Astrocyte of the spinal cord (primary cell): ENCODE measurements around the gene CCDC3.
"Not testable (repeated sequence)": the region's sequence is repeated elsewhere in the genome, so short reads cannot be mapped to it uniquely, and the experiment has no call there.

Experiments
- DNase-seq: peaks from one replicate; pipeline ENCODE4 v3.0.0; 2011; ENCODE audit warnings: low read depth, low spot score
- H3K4me3 ChIP-seq: 2 replicates; pipeline ENCODE4 v1.5.1; 2011; ENCODE audit warnings: low read depth, mild to moderate bottlenecking, low read length, moderate library complexity
- in situ Hi-C: cut with HindIII; loops from 2 replicates; pipeline ENCODE4 v1.10.0; 2017; ENCODE audit warnings: low sequenced_read_pairs
- TF ChIP-seq, protein P1 (sequence below): IDR thresholded peaks from 2 replicates; pipeline ENCODE4 v1.5.1; 2012; ENCODE audit warnings: low read depth, mild to moderate bottlenecking, low read length, inconsistent platforms

Gene CCDC3

GRCh38 chr10:12873172-12873571, 128.3 kb downstream of the CCDC3 start:
- TF ChIP-seq, protein P1, sequence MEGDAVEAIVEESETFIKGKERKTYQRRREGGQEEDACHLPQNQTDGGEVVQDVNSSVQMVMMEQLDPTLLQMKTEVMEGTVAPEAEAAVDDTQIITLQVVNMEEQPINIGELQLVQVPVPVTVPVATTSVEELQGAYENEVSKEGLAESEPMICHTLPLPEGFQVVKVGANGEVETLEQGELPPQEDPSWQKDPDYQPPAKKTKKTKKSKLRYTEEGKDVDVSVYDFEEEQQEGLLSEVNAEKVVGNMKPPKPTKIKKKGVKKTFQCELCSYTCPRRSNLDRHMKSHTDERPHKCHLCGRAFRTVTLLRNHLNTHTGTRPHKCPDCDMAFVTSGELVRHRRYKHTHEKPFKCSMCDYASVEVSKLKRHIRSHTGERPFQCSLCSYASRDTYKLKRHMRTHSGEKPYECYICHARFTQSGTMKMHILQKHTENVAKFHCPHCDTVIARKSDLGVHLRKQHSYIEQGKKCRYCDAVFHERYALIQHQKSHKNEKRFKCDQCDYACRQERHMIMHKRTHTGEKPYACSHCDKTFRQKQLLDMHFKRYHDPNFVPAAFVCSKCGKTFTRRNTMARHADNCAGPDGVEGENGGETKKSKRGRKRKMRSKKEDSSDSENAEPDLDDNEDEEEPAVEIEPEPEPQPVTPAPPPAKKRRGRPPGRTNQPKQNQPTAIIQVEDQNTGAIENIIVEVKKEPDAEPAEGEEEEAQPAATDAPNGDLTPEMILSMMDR = no peak
- in situ Hi-C loops = no loop called here

DNA sequence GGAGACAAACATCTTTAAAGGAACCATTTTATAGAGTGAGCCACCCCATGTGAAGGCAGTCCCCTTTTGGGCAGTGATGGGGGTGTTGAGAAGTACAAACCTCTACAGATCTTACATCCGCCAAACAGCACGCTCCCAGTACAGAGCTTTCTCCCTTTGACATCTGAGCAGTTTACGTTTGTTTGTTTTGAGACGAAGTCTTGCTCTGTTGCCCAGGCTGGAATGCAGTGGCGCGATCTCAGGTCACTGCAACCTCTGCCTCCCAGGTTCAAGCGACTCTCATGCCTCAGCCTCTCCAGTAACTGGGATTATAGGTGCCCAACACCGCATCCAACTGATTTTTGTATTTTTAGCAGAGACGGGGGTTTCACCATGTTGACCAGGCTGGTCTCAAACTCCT, 128.9 kb downstream of the CCDC3 start:
- TF ChIP-seq, protein P1 = no peak
- in situ Hi-C loops = no loop called here
- H3K4me3 ChIP-seq = no peak overlapping the region
- DNase-seq = no peak

More at GRCh38 chr10:12873172-12873571, 128.3 kb downstream of the CCDC3 start:
- DNase-seq = no peak
- H3K4me3 ChIP-seq = no peak overlapping the region

GRCh38 chr10:12869427-12869826, 132.1 kb downstream of the CCDC3 start:
- in situ Hi-C loops = no loop called here
- DNase-seq = no peak
- no peak overlapping the region for H3K4me3 ChIP-seq
- TF ChIP-seq, protein P1 = no peak

GRCh38 chr10:12868229-12868628, 133.3 kb downstream of the CCDC3 start:
- TF ChIP-seq, protein P1 = no peak
- no peak for DNase-seq
- in situ Hi-C loops = no loop called here
- H3K4me3 ChIP-seq = no peak overlapping the region

DNA sequence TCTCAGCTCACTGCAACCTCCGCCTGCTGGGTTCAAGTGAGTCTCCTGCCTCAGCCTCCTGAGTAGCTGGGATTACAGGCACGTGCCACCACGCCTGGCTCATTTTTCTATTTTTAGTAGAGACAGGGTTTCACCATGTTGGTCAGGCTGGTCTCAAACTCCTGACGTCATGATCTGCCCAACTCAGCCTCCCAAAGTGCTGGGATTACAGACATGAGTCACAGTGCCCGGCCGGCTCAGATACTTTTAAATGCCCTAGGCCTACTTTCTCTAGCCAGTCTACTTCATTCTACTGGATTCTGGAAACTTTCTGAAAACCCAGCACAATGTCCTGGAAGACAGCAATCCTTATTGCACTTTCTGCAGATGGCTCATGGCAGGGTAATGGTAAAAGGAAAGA, 136.0 kb downstream of the CCDC3 start:
- H3K4me3 ChIP-seq, in situ Hi-C loops, DNase-seq: not testable (repeated sequence)

- in situ Hi-C loops = no loop called here
- no peak overlapping the region for H3K4me3 ChIP-seq
- TF ChIP-seq, protein P1 = no peak
- DNase-seq = no peak
Observed at GRCh38 chr10:12862459-12862858, 139.1 kb downstream of the CCDC3 start.

DNA sequence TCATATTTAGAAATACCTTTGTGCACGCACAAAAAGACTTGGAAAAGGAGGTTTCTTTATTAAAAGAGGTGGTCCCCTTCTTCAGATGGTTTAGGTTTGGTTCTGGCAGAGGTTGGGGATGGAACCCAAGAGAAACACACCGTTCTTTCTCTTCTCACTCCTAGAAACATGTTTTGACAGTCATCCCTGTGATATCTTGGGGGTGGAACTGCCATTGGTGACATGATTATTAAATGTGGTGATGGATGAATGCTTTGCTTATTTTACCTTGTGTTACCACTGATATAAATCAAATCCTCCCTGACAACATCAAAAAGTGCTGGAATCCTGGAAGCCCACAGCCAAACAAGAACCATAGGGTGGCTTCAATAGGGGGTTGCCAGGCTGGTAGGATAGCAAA, 146.5 kb downstream of the CCDC3 start:
- DNase-seq = no peak
- in situ Hi-C loops = no loop called here
- TF ChIP-seq, protein P1 = no peak
- no peak overlapping the region for H3K4me3 ChIP-seq
